Measurements from ENCODE around the gene CCDC69.
A peak's percentile ranks its signal among the peaks of the same experiment; 100 is the strongest.
"Not testable (repeated sequence)": the region's sequence is repeated elsewhere in the genome, so short reads cannot be mapped to it uniquely, and the experiment has no call there.

The CCDC69 gene

DNA sequence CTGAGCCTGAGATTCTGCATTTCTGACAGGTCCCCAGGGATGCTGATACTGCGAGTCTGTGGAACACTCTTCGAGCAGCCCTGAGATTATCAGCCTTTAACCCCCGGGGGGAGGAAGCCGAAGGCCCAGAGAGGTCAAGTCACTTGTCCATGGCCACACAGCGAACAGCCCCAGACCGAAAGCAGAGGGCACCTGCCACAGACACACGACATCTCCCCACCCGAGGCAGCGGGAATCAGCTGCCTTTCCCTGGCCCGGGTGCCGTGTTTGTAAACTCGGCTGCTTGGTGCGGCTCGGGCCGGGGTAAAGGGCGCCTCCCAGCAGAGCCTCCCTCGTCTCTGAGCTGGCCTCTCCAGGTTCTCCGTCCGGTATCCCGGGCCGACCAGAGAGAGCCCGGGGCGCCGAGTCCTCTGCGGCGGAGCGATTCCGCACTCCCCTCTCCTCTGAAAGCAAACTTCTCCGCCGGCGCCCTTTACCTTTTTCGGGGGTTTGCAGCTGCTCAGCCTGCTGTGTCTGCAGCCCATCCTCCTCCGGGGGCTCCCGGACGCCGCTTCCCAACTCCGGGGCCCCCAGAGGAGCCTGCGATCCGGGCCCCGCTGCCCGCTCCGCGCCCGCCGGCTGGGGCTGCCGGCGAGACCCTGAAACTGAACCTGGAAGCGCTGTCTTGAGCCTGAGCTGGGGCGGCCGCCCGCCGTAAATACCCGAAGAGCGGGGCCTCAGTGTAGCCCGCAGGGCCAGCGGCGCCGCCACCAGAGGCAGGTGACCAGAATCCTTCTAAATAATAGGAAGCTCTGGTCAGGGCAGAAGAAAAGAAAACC lies at the start of gene CCDC69:
TSS of gene CCDC69 (minus strand) at position 646 of the 818 bp plus-strand sequence. CDS start at position 524, 122 bp downstream.
- DNase-seq (ENCODE audit: low read depth): no peak

DNA sequence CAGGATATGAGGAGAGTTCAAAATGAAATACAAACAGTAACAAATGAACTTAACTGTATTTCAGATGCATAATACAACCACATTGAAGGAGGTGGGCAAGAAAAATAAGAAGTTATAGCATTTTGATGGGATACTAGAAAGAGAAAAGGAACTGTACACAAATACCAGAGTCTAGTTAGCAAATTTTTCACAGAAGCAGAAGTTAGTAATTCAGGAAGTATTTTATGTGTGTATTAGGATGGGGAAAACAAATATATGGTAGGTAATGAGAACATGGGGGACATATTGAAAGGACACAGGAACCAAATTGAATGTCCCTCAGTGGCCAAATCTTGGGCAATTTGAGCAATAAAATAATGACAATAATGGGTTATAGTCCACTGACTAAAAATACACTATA lies 47.4 kb upstream of the CCDC69 start:
- DNase-seq (ENCODE audit: low read depth): no peak

DNA sequence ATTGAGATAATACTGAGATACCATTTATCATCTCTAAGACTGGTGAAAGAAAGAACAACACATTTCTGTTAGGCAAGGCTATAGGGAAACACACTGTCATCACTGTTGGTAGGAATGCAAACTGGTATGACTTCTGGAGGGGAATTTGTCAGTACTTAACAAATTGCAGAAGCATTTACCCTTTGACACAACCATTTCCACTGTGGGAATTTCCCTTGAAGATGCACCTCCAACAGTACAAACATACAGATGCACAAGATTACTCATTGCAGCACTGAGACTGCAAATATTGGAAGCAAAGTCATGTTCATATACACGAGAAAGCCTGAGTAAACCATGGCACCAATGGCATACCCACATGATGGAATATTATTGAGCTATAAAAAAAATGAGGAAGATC lies 46.7 kb upstream of the CCDC69 start:
- peak; percentile 11 for DNase-seq (ENCODE audit: low read depth)

DNA sequence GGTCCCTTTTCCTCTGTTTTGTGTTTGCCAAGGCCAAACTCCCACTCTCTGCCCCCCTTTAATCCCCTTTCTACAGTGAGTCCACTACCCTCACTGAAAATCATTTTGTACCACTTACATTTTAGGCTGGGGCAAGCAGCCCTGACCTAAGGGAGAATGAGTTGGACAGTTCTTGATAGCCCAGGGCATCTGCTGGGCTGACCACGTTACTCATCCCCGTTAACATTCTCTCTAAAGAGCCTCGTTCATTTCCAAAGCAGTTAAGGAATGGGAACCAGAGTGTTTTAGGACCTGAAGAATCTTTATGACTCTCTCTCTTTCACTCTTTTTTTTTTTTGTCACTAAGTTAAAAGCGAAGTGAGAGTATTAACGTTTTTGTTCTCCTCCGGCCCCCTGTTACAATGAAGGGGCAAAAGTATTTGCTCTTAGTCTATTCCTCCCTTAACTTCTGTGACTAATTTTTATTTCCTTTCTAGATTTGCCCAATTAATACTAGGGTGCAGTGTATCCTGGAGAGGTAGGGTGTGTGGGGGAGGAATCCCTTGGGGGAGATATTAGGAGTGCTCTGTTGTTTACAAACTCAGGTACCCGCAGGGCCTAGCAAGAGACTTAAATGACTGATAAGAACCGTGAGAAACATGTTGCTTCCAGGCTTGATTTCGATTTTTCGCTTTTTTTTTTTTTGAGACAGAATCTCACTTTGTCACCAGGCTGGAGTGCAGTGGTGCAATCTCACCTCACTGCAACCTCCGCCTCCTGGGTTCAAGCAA lies 43.8 kb upstream of the CCDC69 start:
- no peak for DNase-seq (ENCODE audit: low read depth)

GRCh38 chr5:151264113-151264512 lies 40.2 kb upstream of the CCDC69 start:
- no peak for DNase-seq (ENCODE audit: low read depth)

DNA sequence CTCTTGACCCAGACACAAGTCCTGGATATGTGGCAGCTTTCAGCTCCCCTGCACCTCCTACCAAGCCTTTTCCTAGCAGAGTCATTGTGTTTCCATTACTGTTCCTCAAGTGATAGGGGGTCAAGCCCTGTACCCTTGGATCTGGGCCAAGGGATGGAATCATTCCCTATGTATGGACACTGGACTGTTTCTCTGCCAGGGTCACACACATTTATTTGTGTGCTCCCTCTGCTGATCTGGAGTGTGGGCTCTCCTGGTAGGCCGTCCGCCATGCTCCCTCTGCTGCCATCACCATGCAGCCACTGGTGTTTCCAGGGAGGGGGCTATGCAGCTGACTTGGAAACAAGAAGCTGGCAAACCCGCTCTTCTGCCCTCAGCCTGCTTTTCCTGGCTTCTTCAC lies 38.6 kb upstream of the CCDC69 start:
- DNase-seq (ENCODE audit: low read depth): no peak

DNA sequence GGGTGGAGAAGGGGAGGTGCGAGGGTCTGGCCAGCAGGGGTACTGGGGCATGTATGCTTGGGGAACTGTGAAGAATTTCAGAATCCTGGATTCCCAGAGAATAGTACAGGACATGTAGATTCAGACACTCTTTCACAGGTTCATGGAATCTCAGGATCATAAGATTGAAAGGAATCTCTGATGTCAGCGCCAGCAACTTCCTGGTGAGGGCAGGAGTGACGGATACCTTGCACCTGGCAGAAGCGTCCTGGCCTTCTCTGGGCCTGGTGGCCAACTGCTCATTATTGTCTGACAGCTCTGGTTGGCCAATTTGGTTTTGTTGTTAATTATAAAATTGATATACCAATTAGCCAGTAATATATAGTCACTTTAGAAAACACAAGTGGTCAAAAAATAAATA lies 36.0 kb upstream of the CCDC69 start:
- no peak for DNase-seq (ENCODE audit: low read depth)

- DNase-seq (ENCODE audit: low read depth): no peak
These were observed 34.9 kb upstream of the CCDC69 start for GRCh38 chr5:151258816-151259215.

DNA sequence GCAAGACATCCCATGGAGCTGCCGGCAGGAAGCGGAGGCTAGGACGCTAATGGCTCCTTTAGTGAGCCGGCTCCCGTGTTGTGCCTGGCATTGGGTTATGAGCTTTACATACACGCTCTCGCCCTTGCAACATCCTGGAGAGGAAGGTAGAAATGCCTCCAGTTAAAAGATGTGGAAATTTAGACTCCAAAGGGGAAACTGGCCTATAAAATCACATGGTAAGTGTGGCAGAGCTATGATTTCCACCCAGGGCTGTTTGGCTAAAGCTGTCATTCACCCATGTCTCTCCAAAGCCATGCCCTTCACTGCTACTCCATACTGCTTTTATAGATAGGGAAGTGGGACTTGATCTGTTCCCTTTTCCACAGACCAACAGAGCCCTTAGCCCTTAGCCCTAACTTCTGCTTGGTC lies 34.3 kb upstream of the CCDC69 start:
- DNase-seq (ENCODE audit: low read depth): no peak

- no peak for DNase-seq (ENCODE audit: low read depth)
These were observed 33.9 kb upstream of the CCDC69 start for GRCh38 chr5:151257731-151258181.

DNA sequence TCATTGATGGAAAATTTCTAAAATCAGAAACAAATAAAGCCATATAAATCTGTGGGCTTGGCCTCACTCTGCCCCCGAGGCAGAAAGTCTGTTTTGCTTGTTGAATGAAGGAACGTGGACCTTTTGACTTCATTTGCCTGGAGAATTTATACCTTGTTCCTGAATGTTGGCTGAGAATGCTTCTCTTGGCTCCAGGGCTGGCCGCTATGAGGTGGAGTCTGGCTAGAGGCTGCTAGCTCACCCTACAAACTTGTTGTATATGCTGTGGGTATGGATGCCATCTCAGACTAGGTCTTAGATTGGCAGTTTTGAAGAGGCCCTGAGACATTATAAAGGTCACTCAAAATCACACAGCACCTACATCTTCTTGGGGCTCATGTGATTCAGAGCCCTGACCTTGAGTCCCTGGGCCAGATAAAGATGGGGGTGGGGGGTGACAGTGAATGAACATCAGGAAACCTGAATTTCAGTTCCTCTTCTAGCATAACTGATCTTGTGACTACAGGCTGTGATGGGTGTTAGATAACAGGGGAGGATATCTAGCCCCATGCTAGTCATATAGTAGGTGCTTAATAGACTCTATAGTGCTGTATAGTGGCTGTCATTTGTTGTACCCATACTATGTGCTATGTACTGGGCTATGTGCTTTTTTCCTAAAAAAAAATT lies 31.9 kb upstream of the CCDC69 start:
- no peak for DNase-seq (ENCODE audit: low read depth)

GRCh38 chr5:151254990-151255389 lies 31.1 kb upstream of the CCDC69 start:
- not testable (repeated sequence) for DNase-seq (ENCODE audit: low read depth)

GRCh38 chr5:151254556-151254955 lies 30.7 kb upstream of the CCDC69 start:
- no peak for DNase-seq (ENCODE audit: low read depth)

DNA sequence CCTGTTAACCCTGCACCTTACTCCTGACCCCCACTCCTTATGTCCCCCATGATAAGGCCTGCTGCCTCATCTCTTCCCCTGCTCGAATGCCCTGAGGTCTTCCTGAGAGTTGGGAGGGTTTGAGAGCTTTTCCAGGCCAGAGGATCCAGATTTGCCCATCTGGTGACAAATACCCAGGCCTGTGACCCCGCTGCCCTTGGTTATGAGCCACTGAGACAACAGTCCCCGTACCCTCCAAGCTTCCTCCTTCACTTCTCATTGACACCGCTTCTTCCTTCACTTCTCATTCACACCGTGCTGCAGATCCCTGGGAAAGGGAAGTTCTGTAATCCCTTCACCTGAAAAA lies 29.7 kb upstream of the CCDC69 start:
- no peak for DNase-seq (ENCODE audit: low read depth)

DNA sequence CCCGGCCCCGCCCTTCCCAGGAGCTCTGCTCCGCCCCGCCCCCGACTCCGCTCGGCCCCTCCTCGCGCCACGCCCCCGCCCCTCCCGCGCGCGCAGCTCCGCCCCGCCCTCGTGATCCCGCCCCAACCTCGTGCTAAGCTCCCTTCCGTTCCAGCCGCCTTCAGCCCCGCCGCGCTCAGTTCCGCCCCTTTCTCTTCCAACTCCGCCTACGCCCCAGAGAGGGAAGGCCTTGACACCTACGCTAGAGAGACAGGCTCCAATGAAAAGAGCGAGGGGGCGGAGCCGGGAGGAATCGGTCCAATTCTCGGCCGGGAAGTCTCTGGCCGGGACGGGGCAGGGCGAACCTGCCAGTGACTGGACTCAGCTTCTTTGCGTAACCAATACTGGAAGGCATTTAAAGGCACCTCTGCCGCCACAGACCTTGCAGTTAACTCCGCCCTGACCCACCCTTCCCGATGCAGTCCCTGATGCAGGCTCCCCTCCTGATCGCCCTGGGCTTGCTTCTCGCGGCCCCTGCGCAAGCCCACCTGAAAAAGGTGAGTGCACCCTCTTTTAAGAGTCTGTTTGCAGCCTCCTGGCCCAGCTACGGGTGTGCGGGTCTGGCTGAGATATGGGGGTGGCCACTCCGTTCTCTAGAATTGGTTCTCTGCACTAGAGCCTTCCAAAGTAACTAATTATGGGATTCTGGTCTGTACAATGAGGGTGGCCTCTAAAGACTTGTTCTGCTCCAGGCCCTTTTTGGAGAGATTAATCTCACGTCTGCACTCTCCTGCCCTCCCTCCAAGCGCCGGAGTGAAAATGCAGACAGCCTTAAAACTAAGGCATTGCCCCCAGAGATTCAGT lies 29.1 kb upstream of the CCDC69 start, which contains the start of gene GM2A:
TSS of gene GM2A (plus strand) at position 424 of the 843 bp plus-strand sequence. CDS start at position 456, 32 bp downstream.
- peak; percentile 99 for DNase-seq (ENCODE audit: low read depth)

DNA sequence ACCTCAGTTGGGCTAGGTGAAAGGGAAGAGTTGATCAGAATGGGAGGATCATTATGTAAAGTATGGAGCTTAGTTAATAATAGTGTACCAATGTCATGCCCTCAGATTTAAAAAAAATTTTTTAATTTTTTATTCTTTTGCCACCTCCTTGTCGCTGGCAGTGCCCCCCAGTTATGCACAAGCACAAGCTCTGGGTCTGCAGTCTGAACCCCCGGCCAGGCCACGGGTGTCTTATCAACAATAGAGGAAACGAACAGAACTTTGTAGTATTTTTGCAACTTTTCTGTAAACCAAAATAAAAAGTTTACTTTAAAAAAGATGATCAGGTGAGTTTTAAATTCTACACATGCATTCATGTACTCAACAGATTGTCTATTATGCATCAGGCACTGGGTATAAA lies 27.7 kb upstream of the CCDC69 start:
- no peak for DNase-seq (ENCODE audit: low read depth)

DNA sequence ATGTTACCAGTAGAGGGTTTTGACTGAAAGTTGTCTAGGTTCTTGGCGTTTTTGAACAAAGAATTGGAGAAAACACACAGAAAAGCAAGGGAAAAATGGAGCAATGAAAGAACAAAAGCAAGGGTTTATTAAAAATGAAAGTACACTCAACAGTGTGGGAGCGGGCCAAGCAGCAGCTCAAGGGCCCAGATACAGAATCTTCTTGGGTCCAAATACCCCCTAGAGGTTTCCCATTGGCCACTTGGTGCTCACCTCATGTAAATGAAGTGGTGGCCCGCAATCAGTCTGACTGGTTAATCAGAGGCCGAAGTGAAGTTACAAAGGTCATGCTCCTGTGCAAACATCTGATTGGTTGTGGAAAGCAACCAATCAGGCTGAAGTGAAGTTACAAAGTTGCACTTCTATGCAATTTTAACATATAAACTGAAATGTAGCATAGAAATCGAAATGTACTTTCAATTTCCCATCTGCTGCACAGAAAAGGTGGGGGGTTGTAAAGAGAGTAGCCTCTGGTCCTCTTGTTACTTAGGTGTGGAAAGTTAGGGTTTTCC lies 27.2 kb upstream of the CCDC69 start:
- no peak for DNase-seq (ENCODE audit: low read depth)

DNA sequence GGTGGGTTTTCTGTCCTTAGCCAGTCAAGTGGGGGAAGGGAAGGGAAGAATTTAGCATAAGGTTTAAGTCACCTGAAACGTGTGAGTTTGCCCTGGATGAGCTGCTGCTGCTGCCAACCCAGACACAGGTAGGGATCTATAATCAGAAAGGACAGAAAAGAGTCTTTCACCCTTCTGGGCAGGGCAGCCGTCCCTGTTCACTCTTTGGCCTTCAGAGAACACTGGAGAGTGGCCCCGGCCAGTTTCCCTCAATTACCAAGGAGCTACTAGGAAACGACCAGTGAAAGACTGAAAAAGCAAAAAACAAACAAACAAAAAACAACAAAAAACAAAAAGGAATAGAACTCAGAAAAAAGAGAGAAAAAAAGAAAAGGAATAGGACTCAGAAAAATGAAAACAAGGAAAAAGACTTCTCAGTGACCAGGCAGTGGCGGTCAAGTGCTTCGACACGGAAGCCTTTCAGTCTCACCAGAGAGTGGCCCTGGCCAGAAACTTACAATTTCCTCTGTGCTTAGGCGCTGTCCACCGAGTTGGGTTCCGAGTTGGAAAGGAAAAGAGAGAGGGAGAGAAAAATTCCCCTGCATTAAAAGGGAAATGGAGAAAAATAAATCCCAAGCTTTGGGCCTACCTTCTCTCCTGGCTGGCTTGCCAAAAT lies 26.6 kb upstream of the CCDC69 start:
- no peak for DNase-seq (ENCODE audit: low read depth)

DNA sequence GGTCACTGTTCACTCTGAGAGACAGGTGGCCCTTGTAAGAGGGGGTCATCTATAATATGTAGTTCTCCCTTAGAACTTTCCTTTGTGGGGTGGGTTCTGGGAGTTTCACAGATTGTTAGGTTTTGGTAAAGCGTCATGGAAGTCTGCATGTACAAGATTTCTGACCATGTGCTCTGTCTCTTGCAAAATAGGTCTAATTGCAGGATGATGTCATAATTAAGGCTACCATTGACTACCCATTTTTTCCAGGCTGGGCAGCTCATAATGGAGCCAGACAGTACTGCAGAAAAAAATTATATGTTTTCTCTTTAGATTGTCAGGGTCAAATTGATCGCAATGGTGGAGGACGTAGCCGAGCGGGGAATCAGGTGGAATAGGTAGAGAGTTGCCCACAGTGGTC lies 25.4 kb upstream of the CCDC69 start:
- no peak for DNase-seq (ENCODE audit: low read depth)

- no peak for DNase-seq (ENCODE audit: low read depth)
These were observed 24.8 kb upstream of the CCDC69 start for GRCh38 chr5:151248651-151249050.

DNA sequence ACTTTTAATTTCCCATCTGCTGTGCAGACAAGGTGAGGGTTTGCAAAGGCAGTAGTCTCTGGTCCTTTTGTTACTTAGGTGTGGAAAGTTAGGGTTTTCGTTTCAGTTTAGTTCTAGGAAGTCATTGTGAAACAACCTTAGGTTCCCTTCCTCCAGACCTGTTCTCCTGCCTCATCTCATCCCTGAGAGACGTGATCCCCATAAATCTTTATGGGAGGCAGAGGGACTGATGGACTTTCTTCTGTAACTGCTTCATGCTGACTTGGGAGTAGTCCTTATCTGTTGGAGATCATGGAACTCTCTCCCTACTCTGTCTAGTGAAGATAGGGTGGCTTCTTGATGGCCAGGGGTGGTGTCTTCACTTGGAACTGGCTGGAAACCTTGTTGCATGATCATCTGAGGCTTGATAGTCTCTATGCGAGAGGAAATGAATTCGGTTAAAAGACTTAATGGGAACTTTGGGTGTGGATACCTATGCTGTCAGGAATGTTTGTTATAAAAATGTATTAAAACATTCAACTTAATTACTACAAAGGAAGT lies 21.9 kb upstream of the CCDC69 start:
- no peak for DNase-seq (ENCODE audit: low read depth)

Data from activated T-cell treated with anti-CD3 and anti-CD28 coated beads for 24 hours (primary cell).